ENCODE data around the gene MRO.
A peak's percentile ranks its signal among the peaks of the same experiment; 100 is the strongest.

- TF ChIP-seq TCF12 (IDR thresholded peaks at IDR 0.05): peak; percentile 36
- TF ChIP-seq, protein P1, sequence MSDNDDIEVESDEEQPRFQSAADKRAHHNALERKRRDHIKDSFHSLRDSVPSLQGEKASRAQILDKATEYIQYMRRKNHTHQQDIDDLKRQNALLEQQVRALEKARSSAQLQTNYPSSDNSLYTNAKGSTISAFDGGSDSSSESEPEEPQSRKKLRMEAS (IDR thresholded peaks at IDR 0.05; ENCODE audit: low read depth): no peak
- TF ChIP-seq CTCF (IDR thresholded peaks at IDR 0.05): no peak
- TF ChIP-seq NRF1 (IDR thresholded peaks at IDR 0.05; ENCODE audit: low read depth, low read length): no peak
- TF ChIP-seq USF1 (IDR thresholded peaks at IDR 0.05; ENCODE audit: borderline replicate concordance, low read depth): no peak
- TF ChIP-seq MXI1 (IDR thresholded peaks at IDR 0.05; ENCODE audit: low read depth, low read length): no peak
- TF ChIP-seq POLR2AphosphoS5 (IDR thresholded peaks at IDR 0.05; ENCODE audit: low read depth, low read length): no peak
- no peak for TF ChIP-seq USF2 (IDR thresholded peaks at IDR 0.05; ENCODE audit: borderline replicate concordance, low read depth, low read length)
- no peak for TF ChIP-seq RAD21 (IDR thresholded peaks at IDR 0.05; ENCODE audit: low read length)
- TF ChIP-seq EP300 (IDR thresholded peaks at IDR 0.05; ENCODE audit: borderline replicate concordance in 1 of 2, low read depth in 1 of 2, low read length in 1 of 2): no peak
- TF ChIP-seq RXRA (IDR thresholded peaks at IDR 0.05; ENCODE audit: borderline replicate concordance, low read depth): no peak
- no peak for TF ChIP-seq YY1 (IDR thresholded peaks at IDR 0.05; ENCODE audit: low read depth)
- no peak for TF ChIP-seq MEF2A (IDR thresholded peaks at IDR 0.05; ENCODE audit: borderline replicate concordance, low read depth)
These were observed 27.4 kb upstream of the MRO start for GRCh38 chr18:50847192-50847591.

All from SK-N-SH (cell line).